Brain microvascular endothelial cell (primary cell): ENCODE data around the gene MED31.

Experiments used
- DNase-seq: peaks from one replicate; pipeline ENCODE4 v3.0.0-alpha.2; 2020
- H3K27ac ChIP-seq: fragments of 250-450 bp; sonication (Bioruptor Pico); 2 replicates; pipeline ENCODE4 v1.5.1; 2020; ENCODE audit warnings: mild to moderate bottlenecking, moderate library complexity
- H3K27me3 ChIP-seq: fragments of 250-450 bp; sonication (Bioruptor Pico); replicated peaks from 2 replicates; pipeline ENCODE4 v1.5.1; 2020; ENCODE audit warnings: mild to moderate bottlenecking
- H3K36me3 ChIP-seq: fragments of 250-450 bp; sonication (Bioruptor Pico); replicated peaks from 2 replicates; pipeline ENCODE4 v1.5.1; 2020; ENCODE audit warnings: mild to moderate bottlenecking
- H3K4me3 ChIP-seq: 2 replicates; pipeline ENCODE4 v1.5.1; 2011; ENCODE audit warnings: low read depth, mild to moderate bottlenecking, control low read depth, low read length, moderate library complexity
- CTCF ChIP-seq: IDR thresholded peaks from 2 replicates; pipeline ENCODE4 v1.5.1; 2011; ENCODE audit warnings: low read depth, mild to moderate bottlenecking, moderate library complexity, low read length, control low read depth, inconsistent platforms; ENCODE audit errors: missing control alignments
- in situ Hi-C: cut with HindIII; loops from 2 replicates; pipeline ENCODE4 v1.10.0; 2017; ENCODE audit warnings: low sequenced_read_pairs, low pct_ligation_motif_present

MED31 gene

GRCh38 chr17:6627019-6627418 is 24.4 kb downstream of the MED31 start:
- Histone ChIP-seq H3K27ac (no peak overlapping the region), H3K4me3 (no peak overlapping the region), H3K36me3 (peaks cover 12% of the 10 kb centered on the region), H3K27me3 (no peaks in the 10 kb centered on the region)
- in situ Hi-C loops: no loop called here
- no peak for TF ChIP-seq CTCF
- no peak for DNase-seq

GRCh38 chr17:6626616-6627015 is 24.8 kb downstream of the MED31 start:
- no peaks in the 10 kb centered on the region for H3K27me3 ChIP-seq
- no peak for TF ChIP-seq CTCF
- no peak for DNase-seq
- peaks cover 12% of the 10 kb centered on the region for H3K36me3 ChIP-seq
- no peak overlapping the region for H3K27ac ChIP-seq
- no peak overlapping the region for H3K4me3 ChIP-seq
- in situ Hi-C loops: no loop called here

GRCh38 chr17:6623941-6624340 is 27.5 kb downstream of the MED31 start:
- Histone ChIP-seq H3K27me3 (no peaks in the 10 kb centered on the region), H3K27ac (no peak overlapping the region), H3K36me3 (peaks cover 11% of the 10 kb centered on the region), H3K4me3 (no peak overlapping the region)
- DNase-seq: no peak
- TF ChIP-seq CTCF: no peak
- in situ Hi-C loops: no loop called here

- Histone ChIP-seq H3K4me3 (no peak overlapping the region), H3K27me3 (no peaks in the 10 kb centered on the region), H3K36me3 (peaks cover 54% of the 10 kb centered on the region), H3K27ac (no peak overlapping the region)
- DNase-seq: no peak
- in situ Hi-C loops: no loop called here
- no peak for TF ChIP-seq CTCF
These were observed 40.2 kb downstream of the MED31 start for GRCh38 chr17:6611231-6611630.

GRCh38 chr17:6610011-6610410 is 41.4 kb downstream of the MED31 start:
- Histone ChIP-seq H3K4me3 (no peak overlapping the region), H3K27me3 (no peaks in the 10 kb centered on the region), H3K36me3 (peaks cover 60% of the 10 kb centered on the region), H3K27ac (no peak overlapping the region)
- TF ChIP-seq CTCF: no peak
- in situ Hi-C loops: no loop called here
- no peak for DNase-seq

- Histone ChIP-seq H3K27me3 (no peaks in the 10 kb centered on the region), H3K4me3 (no peak overlapping the region), H3K36me3 (peaks cover 64% of the 10 kb centered on the region), H3K27ac (no peak overlapping the region)
- DNase-seq: peak; percentile 14
- TF ChIP-seq CTCF: no peak
- in situ Hi-C loops: no loop called here
These were observed 43.1 kb downstream of the MED31 start for GRCh38 chr17:6608321-6608720.
